ENCODE results near the gene GSK3A.
"Not testable (repeated sequence)": the region's sequence is repeated elsewhere in the genome, so short reads cannot be mapped to it uniquely, and the experiment has no call there.

Gene GSK3A

GRCh38 chr19:42257842-42258241 lies 15.4 kb upstream of the GSK3A start:
- not testable (repeated sequence) for H3K4me3 Mint-ChIP-seq, H3K27me3 Mint-ChIP-seq, H3K36me3 Mint-ChIP-seq, H3K9me3 Mint-ChIP-seq, H3K27ac Mint-ChIP-seq
- peaks cover 11% of the 10 kb centered on the region for H3K4me1 Mint-ChIP-seq

GRCh38 chr19:42255766-42256745 lies 13.7 kb upstream of the GSK3A start:
- peak overlapping the region; percentile 67 for H3K4me3 Mint-ChIP-seq
- H3K27ac Mint-ChIP-seq, result no peak overlapping the region
- no peaks in the 10 kb centered on the region for H3K27me3 Mint-ChIP-seq
- peaks cover 5% of the 10 kb centered on the region for H3K36me3 Mint-ChIP-seq
- H3K9me3 Mint-ChIP-seq, result no peaks in the 10 kb centered on the region
- H3K4me1 Mint-ChIP-seq, result peaks cover 26% of the 10 kb centered on the region

GRCh38 chr19:42254850-42255765 lies 12.7 kb upstream of the GSK3A start, which contains the start of gene ERF:
TSS of gene ERF (minus strand) at chr19:42255128. CDS start at chr19:42254999, 129 bp downstream.
- H3K27me3 Mint-ChIP-seq, result no peaks in the 10 kb centered on the region
- H3K4me1 Mint-ChIP-seq, result peaks cover 30% of the 10 kb centered on the region
- no peaks in the 10 kb centered on the region for H3K9me3 Mint-ChIP-seq
- H3K4me3 Mint-ChIP-seq, result peak within 1 kb of the TSS; percentile 67
- peaks cover 5% of the 10 kb centered on the region for H3K36me3 Mint-ChIP-seq
- peak within 1 kb of the TSS; percentile 80 for H3K27ac Mint-ChIP-seq

- Mint-ChIP-seq H3K4me3 (peak overlapping the region; percentile 67), H3K27ac (peak overlapping the region; percentile 80), H3K27me3 (no peaks in the 10 kb centered on the region)
Observed at GRCh38 chr19:42254089-42254849, 11.9 kb upstream of the GSK3A start.

GRCh38 chr19:42253245-42254088 lies 11.1 kb upstream of the GSK3A start:
- H3K4me3 Mint-ChIP-seq, result peak overlapping the region; percentile 92
- H3K9me3 Mint-ChIP-seq, result no peaks in the 10 kb centered on the region
- H3K4me1 Mint-ChIP-seq, result peaks cover 34% of the 10 kb centered on the region
- H3K36me3 Mint-ChIP-seq, result peaks cover 5% of the 10 kb centered on the region
- no peaks in the 10 kb centered on the region for H3K27me3 Mint-ChIP-seq
- peak overlapping the region; percentile 94 for H3K27ac Mint-ChIP-seq

More at GRCh38 chr19:42254089-42254849, 11.9 kb upstream of the GSK3A start:
- peaks cover 34% of the 10 kb centered on the region for H3K4me1 Mint-ChIP-seq
- no peaks in the 10 kb centered on the region for H3K9me3 Mint-ChIP-seq
- H3K36me3 Mint-ChIP-seq, result peaks cover 5% of the 10 kb centered on the region

GRCh38 chr19:42252365-42253244 lies 10.2 kb upstream of the GSK3A start:
- Mint-ChIP-seq H3K9me3 (no peaks in the 10 kb centered on the region), H3K4me1 (peaks cover 34% of the 10 kb centered on the region), H3K36me3 (peaks cover 5% of the 10 kb centered on the region)

GRCh38 chr19:42251572-42252358 lies 9.4 kb upstream of the GSK3A start:
- H3K4me3 Mint-ChIP-seq, result peak overlapping the region; percentile 92
- H3K27me3 Mint-ChIP-seq, result no peaks in the 10 kb centered on the region
- H3K27ac Mint-ChIP-seq, result peak overlapping the region; percentile 90
- H3K36me3 Mint-ChIP-seq, result peaks cover 5% of the 10 kb centered on the region
- H3K4me1 Mint-ChIP-seq, result peaks cover 37% of the 10 kb centered on the region
- H3K9me3 Mint-ChIP-seq, result no peaks in the 10 kb centered on the region

More at GRCh38 chr19:42252365-42253244, 10.2 kb upstream of the GSK3A start:
- Mint-ChIP-seq H3K27me3 (no peaks in the 10 kb centered on the region), H3K27ac (peak overlapping the region; percentile 94), H3K4me3 (peak overlapping the region; percentile 92)

- H3K4me3 Mint-ChIP-seq, result no peak overlapping the region
- H3K27ac Mint-ChIP-seq, result no peak overlapping the region
- no peaks in the 10 kb centered on the region for H3K27me3 Mint-ChIP-seq
- H3K36me3 Mint-ChIP-seq, result peaks cover 5% of the 10 kb centered on the region
- no peaks in the 10 kb centered on the region for H3K9me3 Mint-ChIP-seq
- H3K4me1 Mint-ChIP-seq, result peaks cover 36% of the 10 kb centered on the region
Observed at GRCh38 chr19:42250666-42251531, 8.5 kb upstream of the GSK3A start.

GRCh38 chr19:42250183-42250665 lies 7.8 kb upstream of the GSK3A start:
- Mint-ChIP-seq H3K27me3 (no peaks in the 10 kb centered on the region), H3K27ac (peak overlapping the region; percentile 62), H3K4me1 (peaks cover 38% of the 10 kb centered on the region), H3K4me3 (no peak overlapping the region), H3K9me3 (no peaks in the 10 kb centered on the region), H3K36me3 (peaks cover 5% of the 10 kb centered on the region)

GRCh38 chr19:42249769-42250168 lies 7.4 kb upstream of the GSK3A start:
- H3K27me3 Mint-ChIP-seq, result no peaks in the 10 kb centered on the region
- peak overlapping the region; percentile 62 for H3K27ac Mint-ChIP-seq
- H3K36me3 Mint-ChIP-seq, result peaks cover 5% of the 10 kb centered on the region
- H3K4me1 Mint-ChIP-seq, result peaks cover 42% of the 10 kb centered on the region
- H3K9me3 Mint-ChIP-seq, result no peaks in the 10 kb centered on the region
- H3K4me3 Mint-ChIP-seq, result no peak overlapping the region

- Mint-ChIP-seq H3K27ac (no peak overlapping the region), H3K9me3 (no peaks in the 10 kb centered on the region), H3K4me1 (peaks cover 48% of the 10 kb centered on the region), H3K36me3 (peaks cover 5% of the 10 kb centered on the region), H3K4me3 (no peak overlapping the region), H3K27me3 (no peaks in the 10 kb centered on the region)
Observed at GRCh38 chr19:42249149-42249750, 6.8 kb upstream of the GSK3A start.
